Gastrocnemius medialis (tissue), 4 donors: ENCODE data around the gene MTHFD2L.
A peak's percentile ranks its signal among the peaks of the same experiment; 100 is the strongest.

Experiments used
- CTCF ChIP-seq, 5 experiments: fragments of 450-650 bp in 3 of 5; fragments of 200-600 bp in 2 of 5; sonication (generic) in 2 of 5; IDR thresholded peaks in 4 of 5; conservative IDR thresholded peaks in 1 of 5; 1 replicate in 4 of 5; 2 replicates in 1 of 5; pipeline ENCODE4 v1.5.1; 2016 to 2019; ENCODE audit warnings: antibody characterized with exemption in 5 of 5, mild to moderate bottlenecking in 3 of 5, moderate library complexity in 3 of 5
- POLR2A ChIP-seq, 2 donors: fragments of 450-650 bp; IDR thresholded peaks; one replicate each; pipeline ENCODE4 v1.6.1; 2017; ENCODE audit warnings: antibody characterized with exemption in 2 of 2, mild to moderate bottlenecking in 2 of 2, moderate library complexity in 2 of 2

GRCh38 chr4:74157561-74158465, at the start of gene MTHFD2L:
- TF ChIP-seq CTCF (IDR thresholded peaks at IDR 0.05 in 4 of 5, conservative IDR thresholded peaks at IDR 0.05 in 1 of 5) (peak in 1 of 5 experiments; percentile 17), POLR2A (IDR thresholded peaks at IDR 0.05) (peak; percentile 85 to 93)
